ENCODE measurements around the gene IRAK1.
"Not testable (repeated sequence)": the region's sequence is repeated elsewhere in the genome, so short reads cannot be mapped to it uniquely, and the experiment has no call there.

IRAK1 gene

GRCh38 chrX:154018518-154019060 is 1.1 kb downstream of the IRAK1 start:
- no peak for DNase-seq

DNA sequence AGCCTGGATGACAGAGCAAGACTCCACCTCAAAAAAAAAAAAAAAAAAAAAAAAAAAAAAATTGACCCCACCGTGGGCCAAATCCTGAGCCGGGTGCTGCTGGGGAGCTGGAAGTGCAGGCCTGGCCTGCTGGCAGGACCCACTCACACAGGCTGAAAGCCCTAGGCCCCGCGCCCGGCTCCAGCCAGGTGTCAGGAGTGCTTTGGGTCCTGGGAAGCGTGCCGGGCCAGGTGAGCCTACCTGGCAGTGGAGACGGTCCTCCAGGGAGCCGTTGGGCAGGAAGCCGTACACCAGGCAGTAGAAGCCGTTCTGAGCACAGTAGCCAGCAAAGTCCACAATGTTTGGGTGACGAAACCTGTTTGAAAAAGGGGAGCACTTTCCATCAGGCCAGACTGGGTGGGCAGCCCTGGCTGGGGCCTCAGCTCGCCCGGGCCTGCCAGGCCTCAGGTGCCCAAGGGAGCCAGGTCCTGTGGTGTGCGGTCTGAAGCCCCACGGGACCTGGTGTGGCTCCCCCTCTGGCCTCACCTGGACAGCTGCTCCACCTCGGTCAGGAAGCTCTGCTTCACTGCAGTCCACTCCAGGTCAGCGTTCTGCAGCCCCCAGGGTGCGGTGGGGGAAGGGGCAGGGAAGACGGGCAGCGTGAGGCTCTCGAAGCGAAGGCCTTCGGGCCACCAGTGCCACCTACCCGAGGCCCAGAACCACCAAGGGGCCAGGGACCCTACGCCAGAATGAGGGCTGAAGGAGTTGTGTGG is 1.8 kb downstream of the IRAK1 start:
- DNase-seq, result no peak

DNA sequence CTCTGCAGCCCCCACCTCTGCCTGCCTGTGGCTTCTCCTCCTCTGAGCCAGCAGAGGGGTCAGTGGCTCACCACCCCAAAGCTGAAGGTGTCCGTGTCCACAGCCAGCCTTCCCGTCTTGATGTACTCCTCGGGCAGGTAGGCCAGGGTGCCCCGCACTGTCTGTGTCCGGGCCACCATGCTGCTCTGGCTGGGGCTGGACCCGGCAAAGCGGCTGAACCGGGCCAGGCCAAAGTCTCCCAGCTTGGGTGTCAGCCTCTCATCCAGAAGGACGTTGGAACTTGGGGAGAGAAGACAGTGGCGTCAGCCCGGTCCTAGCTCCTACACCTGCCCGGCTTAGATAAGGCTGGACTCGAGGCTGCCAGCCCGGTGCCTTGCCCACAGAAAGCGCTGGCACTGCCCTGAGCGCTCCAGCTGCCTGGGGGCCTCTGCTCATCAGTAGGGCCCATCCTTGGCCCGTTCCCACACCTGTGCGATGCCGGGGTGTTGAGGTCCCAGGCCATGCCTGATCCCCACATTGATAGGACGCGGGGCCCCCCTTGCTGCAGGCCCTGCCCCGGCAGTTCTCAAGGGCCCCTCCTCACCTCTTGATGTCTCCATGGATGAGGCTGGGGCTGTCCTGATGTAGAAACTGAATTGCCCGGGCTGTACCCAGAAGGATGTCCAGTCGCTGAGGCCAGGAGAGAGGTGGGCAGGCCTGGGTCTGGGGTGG is 3.2 kb downstream of the IRAK1 start:
- DNase-seq, result no peak

DNA sequence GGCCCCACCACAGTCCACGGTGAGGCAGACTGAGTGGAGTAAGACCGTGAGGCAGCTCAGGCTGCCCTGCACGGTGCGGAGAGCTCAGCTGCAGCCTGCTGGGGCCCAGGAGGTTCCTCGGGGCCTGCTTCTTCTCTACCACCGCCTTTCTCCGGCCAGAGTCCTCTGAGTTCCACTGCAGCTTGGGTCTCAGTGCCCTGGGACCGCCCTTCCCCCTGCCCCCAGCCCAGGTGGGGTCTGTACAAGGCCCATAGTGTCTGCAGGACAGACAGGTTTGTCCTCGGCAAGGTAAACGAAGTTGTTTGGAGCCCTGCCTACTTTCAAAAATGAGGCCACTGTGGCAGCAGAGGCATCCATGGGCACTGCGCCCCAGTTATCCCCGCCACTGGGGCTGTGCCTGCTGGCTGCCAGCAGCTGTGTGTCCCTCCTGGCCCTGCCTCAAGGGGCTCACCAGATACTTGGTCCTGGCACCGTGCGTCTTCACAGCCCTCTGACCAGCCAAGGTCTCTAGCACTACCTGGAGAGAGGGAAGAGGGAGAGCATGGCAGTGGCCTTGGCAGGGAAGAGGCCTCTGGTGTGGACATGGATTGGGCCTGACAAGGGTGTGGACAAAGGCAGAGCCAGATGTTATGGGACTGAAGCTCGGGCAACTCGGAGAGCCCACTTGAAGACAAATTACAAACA is 4.0 kb downstream of the IRAK1 start:
- no peak for DNase-seq

- no peak for DNase-seq
These were observed 5.0 kb downstream of the IRAK1 start for GRCh38 chrX:154014429-154015380.

- DNase-seq, result peak in 1 of 2 experiments; percentile 9
These were observed 5.9 kb downstream of the IRAK1 start for GRCh38 chrX:154013614-154014360.

- no peak for DNase-seq
These were observed 6.7 kb downstream of the IRAK1 start for GRCh38 chrX:154013001-154013421.

- DNase-seq, result no peak
These were observed 7.2 kb downstream of the IRAK1 start for GRCh38 chrX:154012336-154012991.

- DNase-seq, result no peak
These were observed 8.0 kb downstream of the IRAK1 start for GRCh38 chrX:154011376-154012335.

- DNase-seq, result no peak
These were observed 9.2 kb downstream of the IRAK1 start for GRCh38 chrX:154010330-154011087.

DNA sequence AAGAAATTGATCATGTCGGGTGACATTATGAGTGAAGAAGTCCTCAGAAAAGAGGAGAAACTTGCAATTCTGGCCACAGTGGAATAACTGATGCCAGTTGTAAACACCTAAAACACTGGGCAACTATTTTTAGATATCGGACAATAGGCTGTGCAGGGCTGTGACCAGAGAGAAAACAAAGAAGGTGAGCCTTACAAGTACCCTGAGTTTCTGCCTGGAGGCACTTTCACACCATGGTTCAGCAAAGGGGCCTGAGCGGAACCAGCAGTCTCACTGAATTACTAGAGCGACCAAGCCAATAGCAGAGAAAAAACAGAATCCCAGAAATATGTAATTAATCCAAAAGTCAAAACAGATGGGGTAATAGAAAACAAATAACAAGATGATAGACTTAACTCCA is 11.2 kb downstream of the IRAK1 start:
- DNase-seq, result no peak

DNA sequence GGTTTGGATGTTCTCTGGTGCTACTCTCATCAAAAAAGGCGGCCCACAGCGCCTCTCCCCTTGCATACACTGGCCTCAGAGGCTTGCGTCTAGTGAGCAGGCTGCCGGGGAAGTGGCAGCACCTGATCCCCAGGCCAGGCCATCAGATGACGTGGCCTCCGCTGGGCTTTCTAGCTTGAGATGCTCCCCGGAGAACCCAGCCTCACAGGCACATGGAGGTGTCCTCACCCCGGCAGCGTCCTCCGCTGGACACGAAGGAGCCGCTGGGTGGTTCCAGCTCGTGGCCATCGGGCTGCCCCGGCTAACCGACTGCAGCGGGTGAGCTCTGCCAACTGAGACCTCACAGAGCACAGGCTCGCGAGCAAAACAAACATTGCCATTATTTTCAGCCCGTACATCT is 12.8 kb downstream of the IRAK1 start:
- no peak for DNase-seq

- no peak for DNase-seq
These were observed 15.4 kb downstream of the IRAK1 start for GRCh38 chrX:154004315-154004714.

- peak; percentile 44 to 58 for DNase-seq
These were observed 17.4 kb downstream of the IRAK1 start for GRCh38 chrX:154002215-154002719.

- DNase-seq, result no peak
These were observed 19.7 kb downstream of the IRAK1 start for GRCh38 chrX:154000051-154000450.

- no peak for DNase-seq
These were observed 20.2 kb downstream of the IRAK1 start for GRCh38 chrX:153999359-154000037.

DNA sequence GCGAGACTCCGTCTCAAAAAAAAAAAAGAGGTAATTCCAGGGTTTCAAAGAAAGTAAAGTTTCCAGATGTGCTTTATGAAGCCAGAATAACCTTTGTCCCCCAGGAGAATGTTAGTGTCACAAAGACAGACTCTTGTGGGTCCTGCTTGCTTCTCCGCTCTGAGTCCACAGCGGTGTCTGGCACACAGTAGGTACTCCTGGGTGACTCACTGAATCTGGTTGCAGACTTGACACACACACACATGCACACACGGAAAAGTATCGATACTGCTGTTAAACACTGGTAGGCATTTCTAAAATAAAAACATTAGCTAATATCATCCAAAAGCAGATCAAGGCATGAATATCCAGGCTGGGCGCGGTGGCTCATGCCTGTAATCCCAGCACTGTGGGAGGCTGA is 24.2 kb downstream of the IRAK1 start:
- DNase-seq, result no peak

- DNase-seq, result not testable (repeated sequence)
These were observed 25.3 kb downstream of the IRAK1 start for GRCh38 chrX:153994398-153994797.

All from NCI-H1930 (cell line).